Measurements from ENCODE around the gene UBE2D1. TPM values are rescaled to one million over a fixed set of nuclear protein-coding genes. Genes with fewer than 3 reads are reported as not detected.

The UBE2D1 gene
- total and polyA plus RNA-seq, 2 of the 4 experiments (the other 2 are of a cell fraction), result 9.1 to 9.7 TPM

DNA sequence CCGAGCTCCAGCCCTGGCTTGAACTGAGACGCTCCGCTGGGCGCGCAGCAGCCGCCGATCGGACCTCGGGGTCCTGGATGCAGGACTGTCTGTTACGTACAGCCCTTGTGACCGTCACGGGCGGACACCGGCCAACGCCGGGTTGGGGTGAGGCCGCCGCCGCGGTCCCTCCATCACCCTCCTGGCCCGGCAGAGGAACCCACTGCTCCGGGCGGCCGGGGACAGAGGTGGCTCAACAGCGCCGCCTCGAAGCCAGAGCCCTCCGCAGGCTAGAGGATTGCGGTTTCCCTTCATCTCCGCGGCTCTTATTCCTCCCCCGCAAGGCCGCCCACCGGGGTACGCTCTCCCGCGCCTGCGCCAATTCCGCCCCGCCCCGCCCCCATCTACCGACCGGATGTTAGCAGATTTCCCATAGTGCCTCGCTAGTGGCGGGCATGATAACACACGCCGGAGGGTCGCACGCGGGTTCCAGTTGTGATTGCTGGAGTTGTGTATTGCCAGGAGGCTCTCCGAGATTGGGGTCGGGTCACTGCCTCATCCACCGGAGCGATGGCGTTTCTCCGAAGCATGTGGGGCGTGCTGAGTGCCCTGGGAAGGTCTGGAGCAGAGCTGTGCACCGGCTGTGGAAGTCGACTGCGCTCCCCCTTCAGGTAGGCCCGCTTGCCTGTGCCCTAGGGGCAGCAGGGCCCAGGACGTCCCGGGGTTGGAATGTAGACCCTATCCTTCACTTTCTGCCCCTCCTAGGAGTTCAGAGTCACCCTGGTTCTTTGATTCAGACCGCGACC is 50.4 kb downstream of the UBE2D1 start, which contains the start of gene TFAM (continued):
- TF ChIP-seq, protein P1, sequence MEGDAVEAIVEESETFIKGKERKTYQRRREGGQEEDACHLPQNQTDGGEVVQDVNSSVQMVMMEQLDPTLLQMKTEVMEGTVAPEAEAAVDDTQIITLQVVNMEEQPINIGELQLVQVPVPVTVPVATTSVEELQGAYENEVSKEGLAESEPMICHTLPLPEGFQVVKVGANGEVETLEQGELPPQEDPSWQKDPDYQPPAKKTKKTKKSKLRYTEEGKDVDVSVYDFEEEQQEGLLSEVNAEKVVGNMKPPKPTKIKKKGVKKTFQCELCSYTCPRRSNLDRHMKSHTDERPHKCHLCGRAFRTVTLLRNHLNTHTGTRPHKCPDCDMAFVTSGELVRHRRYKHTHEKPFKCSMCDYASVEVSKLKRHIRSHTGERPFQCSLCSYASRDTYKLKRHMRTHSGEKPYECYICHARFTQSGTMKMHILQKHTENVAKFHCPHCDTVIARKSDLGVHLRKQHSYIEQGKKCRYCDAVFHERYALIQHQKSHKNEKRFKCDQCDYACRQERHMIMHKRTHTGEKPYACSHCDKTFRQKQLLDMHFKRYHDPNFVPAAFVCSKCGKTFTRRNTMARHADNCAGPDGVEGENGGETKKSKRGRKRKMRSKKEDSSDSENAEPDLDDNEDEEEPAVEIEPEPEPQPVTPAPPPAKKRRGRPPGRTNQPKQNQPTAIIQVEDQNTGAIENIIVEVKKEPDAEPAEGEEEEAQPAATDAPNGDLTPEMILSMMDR (conservative IDR thresholded peaks at IDR 0.05; ENCODE audit: low read depth, low read length), result peak; percentile 57

GRCh38 chr10:58385784-58386112 is 50.9 kb downstream of the UBE2D1 start:
- POLR2A ChIA-PET (ENCODE audit: unreplicated experiment), result no interaction called here

More at GRCh38 chr10:58385784-58386112, 50.9 kb downstream of the UBE2D1 start:
- H3K56ac ChIP-seq (ENCODE audit: extremely low read depth, insufficient read depth, low read length), result peak overlapping the region; percentile 46; the same call in 1 of the 2 replicates
- no peaks in the 10 kb centered on the region for H3K9me3 ChIP-seq (ENCODE audit: control insufficient read depth, insufficient read depth, low read length)
- H3K36me3 ChIP-seq (ENCODE audit: control insufficient read depth, insufficient read depth, low read length), result peaks cover 8% of the 10 kb centered on the region
- H3K18ac ChIP-seq (ENCODE audit: low read depth, low read length), result no peak overlapping the region
- H3K27ac ChIP-seq (ENCODE audit: insufficient read depth, low read length), result peak overlapping the region; percentile 78
- peak overlapping the region; percentile 83 for H3K4me3 ChIP-seq (ENCODE audit: insufficient read depth, low read depth, low read length)
- TF ChIP-seq RAD21 (IDR thresholded peaks at IDR 0.05; ENCODE audit: low read length), result no peak
- TF ChIP-seq NFE2L2 (IDR thresholded peaks at IDR 0.05; ENCODE audit: low read depth, low read length), result no peak
- TF ChIP-seq, protein P1 (conservative IDR thresholded peaks at IDR 0.05; ENCODE audit: low read depth, low read length), result no peak
- no peak for TF ChIP-seq FOS (IDR thresholded peaks at IDR 0.05; ENCODE audit: low read depth, low read length)
- no peak for TF ChIP-seq SMC3 (IDR thresholded peaks at IDR 0.05; ENCODE audit: low read depth, low read length)
- TF ChIP-seq, protein P2, sequence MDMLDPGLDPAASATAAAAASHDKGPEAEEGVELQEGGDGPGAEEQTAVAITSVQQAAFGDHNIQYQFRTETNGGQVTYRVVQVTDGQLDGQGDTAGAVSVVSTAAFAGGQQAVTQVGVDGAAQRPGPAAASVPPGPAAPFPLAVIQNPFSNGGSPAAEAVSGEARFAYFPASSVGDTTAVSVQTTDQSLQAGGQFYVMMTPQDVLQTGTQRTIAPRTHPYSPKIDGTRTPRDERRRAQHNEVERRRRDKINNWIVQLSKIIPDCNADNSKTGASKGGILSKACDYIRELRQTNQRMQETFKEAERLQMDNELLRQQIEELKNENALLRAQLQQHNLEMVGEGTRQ (IDR thresholded peaks at IDR 0.05; ENCODE audit: low read depth, low read length), result no peak
- TF ChIP-seq BHLHE40 (IDR thresholded peaks at IDR 0.05; ENCODE audit: low read depth, low read length), result no peak
- TF ChIP-seq MAZ (IDR thresholded peaks at IDR 0.05; ENCODE audit: borderline replicate concordance, low read depth, low read length), result no peak
- TF ChIP-seq RCOR1 (IDR thresholded peaks at IDR 0.05; ENCODE audit: insufficient replicate concordance, low read length), result no peak
- H3K79me1 ChIP-seq (ENCODE audit: low read depth in 1 of 2, low read length in 2 of 2), result peaks cover 14 to 21% of the 10 kb centered on the region in 2 experiments; a peak in 3 of 4 replicates
- H2BK120ac ChIP-seq (ENCODE audit: low read depth, low read length), result peak overlapping the region; percentile 22; the same call in 1 of the 2 replicates
- CTCF ChIA-PET, result interaction anchor here (0.5 kb wide), 1 partner anchor 209 kb away, joined by 3 read pairs; no protein-coding TSS in a partner anchor
- TSS peak; percentile 73 for BruUV-seq (replicated peaks)
- intact Hi-C loops (cut with micrococcal nuclease) (loop anchor here (2.0 kb wide), 2 partner anchors 87 to 209 kb away; no protein-coding TSS in a partner anchor), in situ Hi-C loops (cut with MboI; ENCODE audit: low sequenced_read_pairs) (no loop called here), dilution Hi-C loops (cut with HindIII; ENCODE audit: low sequenced_read_pairs, unreplicated experiment) (no loop called here)
- H3K23ac ChIP-seq (ENCODE audit: low read depth, low read length), result peak overlapping the region; percentile 89
- H4K8ac ChIP-seq (ENCODE audit: low read depth in 2 of 2, low read length in 2 of 2), result peak overlapping the region; percentile 68 to 96; a peak in 3 of 4 replicates
- H3K9ac ChIP-seq (ENCODE audit: low read depth, low read length), result peak overlapping the region; percentile 86
- ATAC-seq (ENCODE audit: low read depth) (peak; percentile 22; the same call in 1 of the 2 replicates), DNase-seq (peak; percentile 17)
- no peaks in the 10 kb centered on the region for H3K9me1 ChIP-seq (ENCODE audit: insufficient read depth, low read length)
- 0 out of 3 replicates have a peak overlapping the region, but pooled peaks have one; percentile 62 for H2BK15ac ChIP-seq (ENCODE audit: low read depth, low read length)
- peak overlapping the region; percentile 57; the same call in 1 of the 2 replicates for H4K5ac ChIP-seq (ENCODE audit: low read depth, low read length)
- H2AFZ ChIP-seq (replicated peaks; ENCODE audit: low read length, poor library complexity), result peak overlapping the region; percentile 97
- H2BK20ac ChIP-seq (ENCODE audit: low read depth, low read length), result no peak overlapping the region
- peak overlapping the region; percentile 97 for H3K4me2 ChIP-seq (ENCODE audit: low read depth, low read length)
- H2AK5ac ChIP-seq (ENCODE audit: low read depth, low read length), result peak overlapping the region; percentile 12
- peak overlapping the region; percentile 92 for H2AK9ac ChIP-seq (replicated peaks; ENCODE audit: low read depth, low read length, poor library complexity)
- peak overlapping the region; percentile 81 for H3K4ac ChIP-seq (ENCODE audit: low read depth, low read length)
- WGBS, 2 experiments (ENCODE audit: extremely low coverage in 2 of 2, insufficient read length in 1 of 2), result 0% methylated on average over 1 of the region's 15 CpGs; no CpG with 5 or more reads in 1 of the 2 experiments
- peak overlapping the region; percentile 77 for H2BK5ac ChIP-seq (ENCODE audit: low read depth, low read length, poor library complexity, severe bottlenecking)
- H3K14ac ChIP-seq (replicated peaks; ENCODE audit: low read depth, low read length), result peak overlapping the region; percentile 80
- H4K91ac ChIP-seq (ENCODE audit: insufficient read depth, low read depth, low read length), result peak overlapping the region; percentile 86; the same call in 1 of the 2 replicates
- H4K20me1 ChIP-seq (ENCODE audit: insufficient read depth, low read length), result no peaks in the 10 kb centered on the region
- no peaks in the 10 kb centered on the region for H3K27me3 ChIP-seq (ENCODE audit: control insufficient read depth, insufficient read depth, low read length)
- H3K4me1 ChIP-seq (ENCODE audit: control insufficient read depth, insufficient read depth, low read length), result no peaks in the 10 kb centered on the region; the same call in 1 of the 2 replicates
